GM10266 (cell line): ENCODE results near the gene RGS17.

Experiments used
- DNase-seq: peaks from one replicate; pipeline ENCODE4 v3.0.0; 2012; ENCODE audit errors: extremely low spot score
- CTCF ChIP-seq: IDR thresholded peaks from 2 replicates; pipeline ENCODE4 v1.5.1; 2012; ENCODE audit warnings: mild to moderate bottlenecking, low read depth; ENCODE audit not compliant: control insufficient read depth, insufficient read depth; ENCODE audit errors: missing control alignments

The RGS17 gene

GRCh38 chr6:153056308-153056707 is 74.8 kb downstream of the RGS17 start:
- no peak for TF ChIP-seq CTCF
- DNase-seq: no peak

GRCh38 chr6:153051801-153052200 is 79.3 kb downstream of the RGS17 start:
- DNase-seq: no peak
- TF ChIP-seq CTCF: no peak

GRCh38 chr6:153048631-153049030 is 82.5 kb downstream of the RGS17 start:
- TF ChIP-seq CTCF: no peak
- DNase-seq: no peak

- no peak for TF ChIP-seq CTCF
- no peak for DNase-seq
These were observed 83.7 kb downstream of the RGS17 start for GRCh38 chr6:153047386-153047785.

- no peak for TF ChIP-seq CTCF
- no peak for DNase-seq
These were observed 85.8 kb downstream of the RGS17 start for GRCh38 chr6:153045271-153045670.

GRCh38 chr6:153044295-153044694 is 86.8 kb downstream of the RGS17 start:
- DNase-seq: no peak
- no peak for TF ChIP-seq CTCF

GRCh38 chr6:153043719-153044118 is 87.4 kb downstream of the RGS17 start:
- TF ChIP-seq CTCF: no peak
- no peak for DNase-seq
